ENCODE data around the gene TRERF1. TPM values are rescaled to one million over a fixed set of nuclear protein-coding genes. Genes with fewer than 3 reads are reported as not detected.

Gene TRERF1
- total RNA-seq, 1 experiment from 2014 or later, result 14.5 TPM

DNA sequence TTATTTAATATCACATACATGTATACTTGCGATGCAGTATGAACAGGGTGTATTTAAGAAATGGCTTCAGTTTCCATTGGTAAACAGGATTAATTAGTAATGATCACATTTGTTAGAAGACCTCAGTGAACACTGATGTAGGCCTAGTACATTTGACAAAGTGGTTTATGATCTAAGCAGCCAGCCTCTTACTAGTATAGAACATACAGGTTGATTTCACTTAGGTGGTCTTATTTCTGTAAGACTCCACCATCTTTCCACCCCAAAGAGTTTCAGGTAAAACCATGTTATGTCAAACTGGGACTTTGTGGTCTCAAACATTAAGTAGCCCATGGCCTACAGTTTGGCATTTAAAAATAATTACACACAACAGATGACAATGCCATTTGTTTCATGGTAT lies 213.9 kb downstream of the TRERF1 start:
- H3K9me3 ChIP-seq (ENCODE audit: insufficient read depth, low read depth), result no peaks in the 10 kb centered on the region
- H4K20me1 ChIP-seq (ENCODE audit: insufficient read depth), result no peaks in the 10 kb centered on the region
- no peak overlapping the region for H3K4me2 ChIP-seq
- H2AFZ ChIP-seq, result no peak overlapping the region
- peaks cover 24% of the 10 kb centered on the region for H3K4me1 ChIP-seq (replicated peaks; ENCODE audit: insufficient read depth)
- no peaks in the 10 kb centered on the region for H3K9me2 ChIP-seq (ENCODE audit: insufficient read depth)
- ChIA-PET CTCF (interaction anchor here (0.6 kb wide), 1 partner anchor 120 kb away, joined by 3 read pairs; no protein-coding TSS in a partner anchor), POLR2A (ENCODE audit: unreplicated experiment) (no interaction called here)
- BruUV-seq (replicated peaks), result no TSS peak
- H3K79me2 ChIP-seq (ENCODE audit: low read depth), result no peaks in the 10 kb centered on the region
- no peaks in the 10 kb centered on the region for H3K27me3 ChIP-seq (ENCODE audit: insufficient read depth, low read depth)
- intact Hi-C loops (cut with micrococcal nuclease; ENCODE audit: unreplicated experiment), result no loop called here
- peaks cover 7% of the 10 kb centered on the region; the same call in 1 of the 2 replicates for H3K36me3 ChIP-seq (ENCODE audit: low read depth)
- H3K27ac ChIP-seq, result no peak overlapping the region
- H3K4me3 ChIP-seq, result no peak overlapping the region
- TF ChIP-seq EZH2 (IDR thresholded peaks at IDR 0.05; ENCODE audit: low read depth), result no peak
- TF ChIP-seq, protein P1, sequence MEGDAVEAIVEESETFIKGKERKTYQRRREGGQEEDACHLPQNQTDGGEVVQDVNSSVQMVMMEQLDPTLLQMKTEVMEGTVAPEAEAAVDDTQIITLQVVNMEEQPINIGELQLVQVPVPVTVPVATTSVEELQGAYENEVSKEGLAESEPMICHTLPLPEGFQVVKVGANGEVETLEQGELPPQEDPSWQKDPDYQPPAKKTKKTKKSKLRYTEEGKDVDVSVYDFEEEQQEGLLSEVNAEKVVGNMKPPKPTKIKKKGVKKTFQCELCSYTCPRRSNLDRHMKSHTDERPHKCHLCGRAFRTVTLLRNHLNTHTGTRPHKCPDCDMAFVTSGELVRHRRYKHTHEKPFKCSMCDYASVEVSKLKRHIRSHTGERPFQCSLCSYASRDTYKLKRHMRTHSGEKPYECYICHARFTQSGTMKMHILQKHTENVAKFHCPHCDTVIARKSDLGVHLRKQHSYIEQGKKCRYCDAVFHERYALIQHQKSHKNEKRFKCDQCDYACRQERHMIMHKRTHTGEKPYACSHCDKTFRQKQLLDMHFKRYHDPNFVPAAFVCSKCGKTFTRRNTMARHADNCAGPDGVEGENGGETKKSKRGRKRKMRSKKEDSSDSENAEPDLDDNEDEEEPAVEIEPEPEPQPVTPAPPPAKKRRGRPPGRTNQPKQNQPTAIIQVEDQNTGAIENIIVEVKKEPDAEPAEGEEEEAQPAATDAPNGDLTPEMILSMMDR (conservative IDR thresholded peaks at IDR 0.05), result no peak
- no peak for DNase-seq
- H3F3A ChIP-seq (ENCODE audit: insufficient read depth, low read depth), result peaks cover 23% of the 10 kb centered on the region

DNA sequence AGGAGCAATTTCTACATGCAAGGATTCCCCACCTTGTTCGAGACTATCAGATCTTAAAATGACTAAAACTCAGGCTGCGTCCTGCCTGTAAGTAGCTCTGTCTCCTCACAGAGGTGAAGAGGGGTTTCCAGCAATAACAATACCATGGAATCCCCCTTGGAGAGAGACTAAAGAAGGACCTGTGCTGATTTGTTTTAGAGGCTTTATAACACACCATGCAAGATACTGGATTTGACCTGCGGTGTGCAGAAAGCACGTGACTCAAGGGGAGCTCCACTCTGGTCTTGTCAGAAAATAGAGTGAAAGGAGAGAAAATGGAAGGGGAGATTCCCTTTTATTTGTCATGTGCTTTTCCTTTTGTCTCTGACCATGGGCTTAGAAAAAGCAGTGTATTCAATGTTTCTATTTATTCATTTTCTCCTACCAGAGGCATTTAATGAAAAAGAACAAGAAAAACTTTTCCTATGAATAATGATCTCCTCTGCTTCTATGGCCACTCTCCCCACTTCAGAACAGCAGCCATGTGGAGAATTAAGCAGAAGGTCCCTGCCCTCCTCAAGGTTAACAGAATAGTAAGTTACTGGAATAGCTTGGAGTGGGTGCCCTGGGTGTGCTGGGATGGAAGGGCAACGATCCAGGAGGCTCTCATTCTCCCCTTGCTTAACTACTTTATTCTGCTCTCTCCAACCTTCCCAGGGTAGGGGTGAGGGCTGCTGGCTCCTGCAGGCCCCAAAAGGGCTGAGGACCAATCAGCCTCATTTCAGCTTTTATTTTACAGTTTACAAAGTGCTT lies 214.8 kb downstream of the TRERF1 start:
- no peaks in the 10 kb centered on the region for H4K20me1 ChIP-seq (ENCODE audit: insufficient read depth)
- H3K36me3 ChIP-seq (ENCODE audit: low read depth), result no peaks in the 10 kb centered on the region
- H3K4me1 ChIP-seq (replicated peaks; ENCODE audit: insufficient read depth), result peaks cover 24% of the 10 kb centered on the region
- intact Hi-C loops (cut with micrococcal nuclease; ENCODE audit: unreplicated experiment), result no loop called here
- ChIA-PET CTCF (no interaction called here), POLR2A (ENCODE audit: unreplicated experiment) (no interaction called here)
- H3K4me3 ChIP-seq, result no peak overlapping the region
- H3K27ac ChIP-seq, result no peak overlapping the region
- H3K79me2 ChIP-seq (ENCODE audit: low read depth), result no peaks in the 10 kb centered on the region
- no TSS peak for BruUV-seq (replicated peaks)
- H2AFZ ChIP-seq, result no peak overlapping the region
- no peaks in the 10 kb centered on the region for H3K9me3 ChIP-seq (ENCODE audit: insufficient read depth, low read depth)
- TF ChIP-seq EZH2 (IDR thresholded peaks at IDR 0.05; ENCODE audit: low read depth), result no peak
- TF ChIP-seq, protein P1 (conservative IDR thresholded peaks at IDR 0.05), result no peak
- no peak for DNase-seq
- H3K4me2 ChIP-seq, result no peak overlapping the region
- peaks cover 23% of the 10 kb centered on the region for H3F3A ChIP-seq (ENCODE audit: insufficient read depth, low read depth)
- H3K9me2 ChIP-seq (ENCODE audit: insufficient read depth), result no peaks in the 10 kb centered on the region
- H3K27me3 ChIP-seq (ENCODE audit: insufficient read depth, low read depth), result no peaks in the 10 kb centered on the region

DNA sequence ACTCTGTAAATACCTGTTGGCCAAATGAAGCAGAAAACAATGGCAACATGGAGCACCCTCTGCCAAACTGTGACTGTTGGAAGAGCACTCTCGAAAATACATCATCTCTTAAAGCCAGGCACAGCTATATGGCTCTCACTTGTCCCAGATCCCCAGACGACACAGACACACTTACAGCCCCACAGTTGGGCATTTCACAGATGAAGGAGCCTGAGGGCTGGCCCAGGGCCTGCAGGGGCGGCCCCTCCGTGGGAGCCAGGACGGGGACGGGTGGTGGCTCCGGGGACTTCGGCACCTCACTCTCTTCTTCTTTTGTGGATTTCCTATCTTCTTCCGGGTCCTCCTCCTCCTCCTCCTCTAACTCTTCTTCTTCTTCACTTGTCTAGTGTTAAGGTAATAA lies 215.7 kb downstream of the TRERF1 start:
- DNase-seq, result no peak
- Histone ChIP-seq H3K4me3 (no peak overlapping the region), H2AFZ (no peak overlapping the region), H3K36me3 (ENCODE audit: low read depth) (no peaks in the 10 kb centered on the region), H3K27me3 (ENCODE audit: insufficient read depth, low read depth) (no peaks in the 10 kb centered on the region), H4K20me1 (ENCODE audit: insufficient read depth) (no peaks in the 10 kb centered on the region), H3K9me2 (ENCODE audit: insufficient read depth) (no peaks in the 10 kb centered on the region), H3K79me2 (ENCODE audit: low read depth) (no peaks in the 10 kb centered on the region), H3K27ac (no peak overlapping the region), H3K4me2 (no peak overlapping the region), H3K9me3 (ENCODE audit: insufficient read depth, low read depth) (no peaks in the 10 kb centered on the region), H3F3A (ENCODE audit: insufficient read depth, low read depth) (peaks cover 21% of the 10 kb centered on the region), H3K4me1 (replicated peaks; ENCODE audit: insufficient read depth) (peaks cover 24% of the 10 kb centered on the region)
- CTCF ChIA-PET, result no interaction called here
- POLR2A ChIA-PET (ENCODE audit: unreplicated experiment), result no interaction called here
- no TSS peak for BruUV-seq (replicated peaks)
- intact Hi-C loops (cut with micrococcal nuclease; ENCODE audit: unreplicated experiment), result no loop called here
- no peak for TF ChIP-seq EZH2 (IDR thresholded peaks at IDR 0.05; ENCODE audit: low read depth)
- TF ChIP-seq, protein P1 (conservative IDR thresholded peaks at IDR 0.05), result no peak
